NCI-H2107 (cell line): Measurements from ENCODE around the gene PRKG1.
"Not testable (repeated sequence)": the region's sequence is repeated elsewhere in the genome, so short reads cannot be mapped to it uniquely, and the experiment has no call there.

Experiments used
- DNase-seq: peaks from one replicate; lab custom pipeline; 2025; lab: John Stamatoyannopoulos, UW

The PRKG1 gene

DNA sequence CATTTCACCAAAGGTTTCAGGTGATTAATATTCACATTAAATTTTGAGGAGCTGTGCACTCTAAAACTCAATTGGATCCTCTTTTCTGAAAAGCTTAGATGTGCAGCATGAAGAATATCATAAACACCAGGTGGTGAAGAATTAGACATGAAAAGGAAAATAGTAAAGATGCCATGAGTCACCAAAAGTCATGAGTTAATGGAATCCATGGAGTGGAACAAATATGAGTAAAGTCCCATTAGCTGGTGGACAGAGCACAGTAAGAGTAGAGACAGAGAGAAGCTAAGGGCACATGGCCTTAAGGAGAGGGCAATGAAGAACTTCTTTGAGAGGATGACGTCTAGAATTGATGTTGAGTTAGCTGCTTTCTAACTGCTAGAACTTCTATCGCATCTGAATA, 353.5 kb downstream of the PRKG1 start:
- no peak for DNase-seq

DNA sequence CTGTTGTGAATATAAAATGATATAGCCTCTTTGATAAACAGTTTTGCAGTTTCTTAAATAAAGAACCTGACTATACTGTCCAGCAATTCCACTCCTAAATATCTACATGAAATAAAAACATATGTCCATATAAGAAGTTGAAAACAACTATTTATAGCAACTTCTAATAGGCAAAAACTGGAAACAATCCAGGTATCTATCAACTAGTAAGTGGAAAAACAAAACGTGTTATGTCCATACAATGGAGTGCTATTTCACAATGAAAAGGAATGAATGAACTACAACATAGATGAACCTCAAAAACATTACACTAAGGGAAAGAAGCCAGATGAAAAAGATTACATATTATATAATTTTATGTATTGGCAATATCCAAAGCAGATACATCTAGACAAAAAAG, 356.2 kb downstream of the PRKG1 start:
- no peak for DNase-seq

DNA sequence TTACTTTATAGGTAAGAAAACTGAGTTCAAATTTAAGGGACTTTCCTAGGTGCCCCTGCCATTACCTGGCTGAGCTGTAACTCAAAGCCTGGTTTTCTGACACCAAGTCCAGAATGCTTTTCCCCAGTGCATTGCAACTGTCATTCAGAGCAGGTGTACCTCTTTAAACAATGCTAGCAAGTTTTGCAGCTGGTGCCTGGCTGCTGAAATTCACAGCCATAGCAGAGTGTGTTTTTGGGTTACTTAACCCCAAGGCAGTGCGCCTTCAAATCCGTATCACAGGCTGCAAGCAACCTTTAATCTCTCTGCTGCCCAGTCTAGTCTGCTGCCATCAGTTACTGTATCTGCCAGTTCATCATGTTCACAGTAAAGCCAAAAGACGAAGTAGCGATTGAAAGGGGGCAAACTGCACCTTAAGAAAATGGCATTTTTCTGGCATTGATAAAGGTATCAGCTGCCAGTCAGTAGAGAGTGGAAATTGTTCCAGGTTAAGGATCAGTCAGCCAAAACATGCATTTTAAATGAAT, 359.7 kb downstream of the PRKG1 start:
- no peak for DNase-seq

DNA sequence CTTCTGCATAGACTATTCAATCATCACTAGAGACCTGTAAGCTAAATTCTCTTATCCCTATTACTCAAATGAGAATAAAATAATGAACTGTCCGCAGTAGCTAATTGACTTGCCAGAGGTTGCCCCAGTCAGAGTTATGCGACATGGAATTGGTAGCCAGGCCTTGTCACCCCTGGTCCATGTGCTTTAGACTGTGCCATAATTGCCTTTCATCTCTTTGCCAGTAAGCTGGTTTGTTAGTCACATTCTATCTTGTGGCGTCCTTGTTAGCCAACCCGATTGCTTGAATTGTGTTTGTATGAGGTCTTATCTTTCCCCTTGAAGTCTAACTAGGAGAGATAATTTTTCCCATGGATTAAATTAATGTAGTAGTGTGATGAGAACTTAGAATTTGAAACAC, 362.5 kb downstream of the PRKG1 start:
- no peak for DNase-seq

DNA sequence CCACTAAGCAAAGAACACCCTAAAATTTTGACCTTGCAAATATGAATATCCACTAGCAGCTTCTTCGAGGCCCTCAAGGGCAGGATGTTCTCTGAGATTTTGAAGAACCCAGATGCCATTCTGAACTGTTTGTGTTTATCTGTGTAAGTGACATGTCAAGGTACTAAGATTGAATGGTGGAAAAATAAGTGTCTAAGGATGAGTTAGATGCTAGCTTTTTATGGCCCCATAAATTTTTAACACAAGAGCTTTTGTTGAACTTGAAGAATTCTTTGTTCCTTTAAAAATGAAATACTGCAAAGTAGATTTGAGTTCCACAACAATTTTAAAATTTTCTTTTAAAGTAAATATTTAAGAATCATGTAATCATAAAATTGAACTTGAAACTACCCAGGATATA, 365.4 kb downstream of the PRKG1 start:
- no peak for DNase-seq

DNA sequence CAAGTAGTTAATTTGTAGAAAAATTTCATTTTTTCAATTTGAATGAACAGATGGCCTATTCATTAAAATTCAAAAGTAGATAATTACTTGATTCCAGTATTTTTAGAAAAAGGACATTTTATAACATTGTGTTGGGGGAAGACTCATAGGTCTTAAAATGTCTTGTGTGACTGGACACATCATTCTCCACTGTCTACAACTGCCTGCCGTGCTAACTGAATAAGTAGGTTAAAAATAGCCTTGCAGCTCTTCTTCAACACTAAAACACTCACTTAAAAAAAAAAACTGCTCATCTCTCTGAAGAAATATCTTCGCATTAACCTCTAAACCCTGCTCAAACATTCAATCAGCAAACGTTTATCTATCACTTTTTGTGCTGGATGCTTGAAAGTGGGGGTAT, 371.3 kb downstream of the PRKG1 start:
- DNase-seq, result no peak

DNA sequence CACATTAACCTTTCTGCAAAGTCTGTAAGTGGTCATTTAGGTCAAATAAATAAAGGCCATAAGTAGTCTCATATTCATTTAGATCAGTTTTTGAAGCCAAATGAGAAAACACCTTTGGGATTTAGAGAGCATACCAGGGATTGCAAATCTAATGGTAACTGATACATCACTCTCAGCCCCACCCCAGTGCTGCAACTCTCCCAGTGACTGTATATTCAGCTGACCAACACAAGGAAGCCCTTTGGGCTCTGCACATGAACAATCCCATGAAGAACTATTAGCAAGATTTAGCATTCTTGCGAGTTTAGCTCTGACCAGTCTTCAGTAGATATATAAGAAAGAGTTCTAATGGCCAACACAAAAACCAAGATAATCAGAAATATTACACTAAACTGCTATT, 372.8 kb downstream of the PRKG1 start:
- DNase-seq, result no peak

DNA sequence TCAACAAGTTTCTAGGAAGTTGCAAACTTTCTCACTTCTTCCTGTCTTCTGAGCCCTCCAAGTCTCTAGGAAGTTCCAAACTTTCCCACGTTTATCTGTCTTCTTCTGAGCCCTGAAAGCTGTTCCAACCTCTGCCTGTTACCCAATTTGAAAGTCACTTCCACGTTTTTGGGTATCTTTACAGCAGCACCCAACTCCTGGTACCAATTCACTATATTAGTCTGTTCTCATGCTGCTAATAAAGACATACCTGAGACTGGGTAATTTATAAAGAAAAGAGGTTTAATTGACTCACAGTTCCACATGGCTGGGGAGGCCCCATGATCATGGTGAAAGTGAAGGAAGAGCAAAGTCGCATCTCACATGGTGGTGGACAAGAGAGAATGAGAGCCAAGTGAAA, 381.5 kb downstream of the PRKG1 start:
- DNase-seq, result not testable (repeated sequence)

DNA sequence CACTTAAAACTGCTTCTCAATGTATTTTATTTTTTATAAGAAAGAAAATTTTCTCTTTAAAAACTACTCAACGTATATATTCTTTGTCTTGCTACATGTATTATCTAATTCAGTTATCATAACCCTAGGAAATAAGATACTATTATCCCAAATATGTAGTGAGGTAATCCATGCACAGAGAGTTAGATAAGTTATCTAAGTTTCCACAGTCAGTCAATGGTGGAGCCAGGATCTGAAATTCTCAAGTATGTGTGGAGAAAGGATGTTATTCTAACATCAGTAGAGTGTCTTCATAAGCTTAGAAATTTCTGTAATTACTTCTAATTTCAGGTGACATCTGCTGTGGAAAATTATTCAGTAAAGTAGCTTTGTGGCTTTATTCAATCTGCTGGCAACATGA, 385.2 kb downstream of the PRKG1 start:
- DNase-seq, result no peak

DNA sequence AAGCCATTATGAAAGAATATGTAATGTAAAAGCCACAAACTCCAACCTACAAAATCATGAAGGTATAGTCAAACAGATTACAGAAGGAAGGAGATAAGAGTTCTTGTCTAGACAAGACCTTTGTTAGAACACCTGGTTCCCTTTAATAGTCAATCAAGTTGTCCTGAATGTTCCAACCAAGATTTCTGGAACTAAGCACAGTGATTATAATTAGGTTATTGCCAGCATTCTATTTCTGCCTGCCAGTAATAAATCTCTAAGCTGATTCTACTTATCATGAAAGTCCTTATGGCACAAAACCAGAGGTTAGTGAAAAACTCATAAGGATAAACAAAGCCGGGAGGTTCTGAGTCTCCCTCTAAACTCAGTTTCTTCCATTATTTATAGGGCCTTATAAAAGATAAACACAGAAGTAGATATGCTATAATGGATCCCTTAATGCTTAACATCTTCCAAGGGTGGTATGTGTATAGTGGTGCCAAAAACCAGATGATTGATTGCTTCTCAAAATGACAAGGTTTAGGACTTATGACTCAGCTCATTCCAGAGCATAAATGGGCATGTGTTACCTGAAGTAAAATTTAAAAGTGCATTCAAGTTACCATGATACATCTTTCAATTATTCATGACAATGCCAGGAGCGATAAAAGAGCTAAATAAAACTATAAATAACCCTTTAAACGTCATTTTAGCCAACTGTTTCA, 387.9 kb downstream of the PRKG1 start:
- no peak for DNase-seq

DNA sequence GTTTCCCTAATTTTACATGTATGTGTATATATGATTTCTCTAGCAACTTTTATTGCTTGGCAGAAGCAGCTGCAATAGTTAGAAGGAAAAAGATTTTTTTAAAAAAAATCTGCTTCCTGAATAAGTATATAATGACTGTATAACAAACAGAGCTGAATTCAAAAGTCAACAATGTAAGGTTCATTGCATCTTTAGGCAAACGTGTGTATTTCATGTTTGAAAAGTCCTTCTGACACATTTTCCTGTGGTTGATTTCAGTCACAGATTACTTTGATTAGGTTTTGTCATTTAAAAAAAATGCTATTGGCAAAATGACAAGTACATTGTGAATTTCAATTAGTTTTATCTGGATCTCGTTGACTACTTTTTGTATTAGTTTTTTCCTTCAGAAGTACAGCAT, 394.1 kb downstream of the PRKG1 start:
- no peak for DNase-seq

DNA sequence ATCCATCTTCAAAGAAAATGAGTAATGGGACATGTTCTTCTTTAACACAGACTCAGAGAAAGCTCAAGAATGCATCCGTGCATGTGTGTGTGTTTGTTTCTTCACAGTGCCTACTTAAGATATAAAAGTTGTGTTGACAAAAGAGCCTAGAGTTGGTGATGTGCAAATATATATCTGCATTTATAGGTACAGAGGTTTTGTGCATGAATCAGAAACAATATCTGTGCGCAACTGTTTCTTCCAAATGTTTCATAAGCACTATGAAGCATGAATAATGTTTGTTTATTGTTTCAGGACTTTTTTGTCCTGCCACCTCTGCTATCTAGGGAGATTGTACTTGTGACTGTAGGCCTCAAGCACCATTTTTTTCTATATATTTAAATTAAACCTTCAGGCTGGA, 395.4 kb downstream of the PRKG1 start:
- DNase-seq, result no peak

DNA sequence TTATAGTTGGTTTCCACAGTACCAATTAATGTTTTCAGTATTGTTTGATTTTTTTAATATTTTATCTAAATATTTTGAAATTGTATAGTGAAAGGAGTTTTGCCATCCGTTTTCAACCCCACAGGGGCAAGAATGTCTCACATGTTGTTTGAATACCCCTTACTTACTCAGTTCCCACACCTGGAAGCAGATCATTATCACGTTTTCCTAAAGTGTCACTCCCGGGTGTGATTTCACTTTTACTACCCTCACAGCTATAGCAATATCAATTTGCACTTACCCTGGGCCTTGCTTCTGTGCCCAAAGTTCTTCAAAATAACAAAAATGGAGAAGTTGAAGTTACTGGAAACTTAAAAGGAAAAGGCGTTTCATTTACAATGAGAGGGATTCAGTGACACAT, 397.0 kb downstream of the PRKG1 start:
- DNase-seq, result no peak

DNA sequence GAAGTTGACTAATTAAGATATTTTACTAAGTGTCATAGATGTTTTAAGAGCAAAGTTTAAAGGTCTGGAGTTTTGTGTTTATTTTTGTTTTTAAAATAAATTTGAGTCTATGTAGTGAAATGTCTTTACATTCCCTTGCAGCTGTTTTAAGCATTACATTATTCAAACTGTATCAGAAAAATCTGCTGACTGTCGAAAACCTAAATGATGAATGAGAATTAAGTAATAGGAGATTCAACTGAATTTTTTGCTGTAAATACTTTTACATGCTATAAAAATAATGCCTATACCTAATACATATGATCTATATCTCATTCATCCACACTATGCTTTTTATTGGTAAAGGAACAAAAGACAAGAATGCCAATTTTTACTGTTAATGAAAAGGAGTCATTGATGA, 397.9 kb downstream of the PRKG1 start:
- no peak for DNase-seq

DNA sequence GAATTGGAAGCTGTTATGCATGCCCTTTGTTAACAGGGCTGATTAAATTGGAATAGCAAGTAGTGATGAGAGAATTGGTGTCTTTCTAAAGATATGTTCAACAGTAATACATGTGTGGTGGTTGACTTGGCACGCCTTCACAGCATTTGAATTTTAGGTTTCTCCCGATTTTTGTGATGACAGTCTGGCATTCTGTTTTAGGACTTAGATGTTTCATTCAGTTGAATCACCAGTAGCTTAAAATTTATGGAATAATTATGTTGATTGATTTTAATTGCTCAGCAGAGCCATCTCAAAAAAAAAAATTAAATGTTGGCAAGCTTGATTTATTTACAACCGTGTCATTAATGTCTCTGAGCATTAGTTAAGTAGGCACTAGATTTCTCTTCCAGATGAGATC, 405.4 kb downstream of the PRKG1 start:
- no peak for DNase-seq

DNA sequence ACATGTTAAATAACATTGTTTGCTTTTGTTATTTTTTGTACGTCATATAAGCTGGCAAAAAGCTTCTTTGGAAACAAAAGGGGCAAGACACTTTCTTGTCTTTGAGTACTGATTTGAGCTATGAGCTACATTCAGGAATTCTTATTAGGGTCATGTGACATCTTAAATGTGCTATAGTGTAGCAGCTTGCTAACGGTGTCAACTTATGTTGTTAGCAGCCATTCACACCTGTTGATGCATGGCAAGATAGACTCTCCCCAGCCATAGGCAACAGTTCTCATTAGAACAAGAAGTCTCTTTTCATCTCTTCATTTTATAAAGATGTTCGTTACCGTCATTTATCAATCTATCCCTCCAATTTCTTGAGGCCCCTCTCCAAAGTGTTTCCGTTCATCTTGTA, 411.4 kb downstream of the PRKG1 start:
- DNase-seq, result no peak

DNA sequence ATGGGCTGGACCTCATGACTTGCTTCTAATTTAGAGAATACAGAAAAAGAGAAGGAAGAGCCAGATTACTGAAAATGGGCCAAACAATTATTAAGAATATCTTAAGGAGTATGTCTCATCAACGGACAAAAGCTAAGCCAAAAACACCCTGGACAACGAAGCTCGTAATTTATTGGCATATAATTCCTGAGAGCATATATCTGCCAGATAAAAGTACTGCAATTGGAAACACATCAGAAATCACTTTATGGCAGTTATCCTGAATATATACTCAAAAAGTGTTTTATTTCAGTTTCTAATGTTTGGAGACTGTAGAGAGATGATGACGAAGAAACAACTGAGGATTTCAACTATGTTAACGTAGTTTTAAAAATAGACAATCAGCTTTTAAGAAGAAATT, 413.3 kb downstream of the PRKG1 start:
- no peak for DNase-seq

DNA sequence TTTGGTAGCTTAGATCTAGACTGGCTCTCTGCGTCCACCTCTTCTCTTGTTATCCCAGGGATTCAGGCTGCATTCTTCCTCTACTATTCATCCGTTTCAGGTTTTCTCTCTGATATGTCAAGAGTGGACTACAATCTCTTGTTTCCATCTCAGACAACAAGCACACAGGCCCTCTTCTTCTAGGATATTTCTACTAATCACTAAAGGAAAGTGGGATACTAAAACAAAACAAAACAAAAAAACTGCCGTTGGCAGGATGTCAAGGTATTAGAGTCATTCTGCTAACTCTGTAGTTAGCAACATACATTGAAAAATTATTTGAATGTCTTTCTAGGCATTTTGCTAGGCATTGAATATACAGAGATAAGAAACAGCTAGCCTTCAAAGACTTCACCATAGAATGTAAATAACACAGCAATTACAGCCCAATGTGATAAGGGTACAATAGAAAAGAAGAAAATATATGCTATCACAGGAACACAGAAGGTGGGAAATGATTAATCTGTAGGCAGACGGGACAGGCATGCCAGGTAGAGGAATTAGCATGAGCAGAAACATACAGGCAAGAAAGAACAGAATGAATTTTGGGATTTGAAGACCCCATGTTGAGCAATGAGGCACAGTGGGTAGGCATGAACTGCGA, 414.6 kb downstream of the PRKG1 start:
- no peak for DNase-seq

DNA sequence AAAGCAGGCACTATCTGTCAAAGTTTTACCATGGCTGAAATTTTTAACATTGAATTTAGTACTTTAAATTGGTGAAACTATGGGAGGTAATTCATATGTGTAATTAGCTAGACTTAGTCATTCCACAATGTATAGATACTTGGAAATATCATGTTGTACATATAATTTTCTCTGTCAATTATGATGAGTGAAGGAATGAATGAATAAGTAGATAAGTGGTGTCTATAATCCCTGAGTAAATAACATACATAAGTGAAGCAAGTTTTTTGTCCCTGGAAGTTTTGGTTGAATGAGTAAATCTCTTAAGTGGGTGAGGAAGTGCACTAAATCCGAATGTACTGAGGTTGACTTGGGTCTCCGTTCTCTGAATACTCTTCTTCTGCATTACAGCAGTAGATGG, 424.1 kb downstream of the PRKG1 start:
- no peak for DNase-seq

DNA sequence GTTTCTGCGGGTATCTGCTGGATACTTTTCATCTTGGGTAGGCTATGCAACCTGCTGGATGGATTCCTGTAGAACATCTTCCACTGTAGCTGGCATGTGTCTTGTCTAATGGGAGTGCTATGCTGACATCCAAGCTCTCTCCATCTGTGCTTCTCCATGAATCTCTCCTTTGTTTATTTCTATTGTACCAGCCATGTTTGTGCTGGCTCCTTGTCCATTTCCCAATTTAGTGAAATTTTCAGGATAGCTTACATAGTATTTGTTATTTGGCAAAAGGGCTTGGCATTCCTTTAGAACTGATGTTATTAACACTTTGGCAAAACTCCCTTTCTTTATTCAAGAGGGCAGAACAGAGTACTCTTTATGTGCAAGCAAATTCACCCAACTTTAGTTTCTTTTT, 427.1 kb downstream of the PRKG1 start:
- no peak for DNase-seq

DNA sequence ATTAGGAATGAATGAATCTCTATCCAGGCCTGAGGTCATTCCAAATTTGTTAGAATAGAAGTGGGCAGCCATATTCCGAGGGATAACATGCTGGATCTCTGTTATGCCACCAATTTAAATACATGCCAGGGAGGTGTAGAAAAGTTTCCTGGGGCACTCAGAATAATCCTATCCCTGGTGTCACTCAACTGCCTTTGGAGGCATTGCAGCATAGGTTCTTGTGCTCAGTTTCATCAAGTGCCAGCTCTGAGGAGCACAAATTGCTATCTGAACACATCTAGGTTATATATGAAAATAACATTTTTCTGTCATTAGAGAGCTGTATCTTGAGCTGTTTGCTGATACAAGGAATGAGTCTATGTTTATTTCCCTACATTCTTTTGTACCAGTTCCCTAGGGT, 427.8 kb downstream of the PRKG1 start:
- no peak for DNase-seq

DNA sequence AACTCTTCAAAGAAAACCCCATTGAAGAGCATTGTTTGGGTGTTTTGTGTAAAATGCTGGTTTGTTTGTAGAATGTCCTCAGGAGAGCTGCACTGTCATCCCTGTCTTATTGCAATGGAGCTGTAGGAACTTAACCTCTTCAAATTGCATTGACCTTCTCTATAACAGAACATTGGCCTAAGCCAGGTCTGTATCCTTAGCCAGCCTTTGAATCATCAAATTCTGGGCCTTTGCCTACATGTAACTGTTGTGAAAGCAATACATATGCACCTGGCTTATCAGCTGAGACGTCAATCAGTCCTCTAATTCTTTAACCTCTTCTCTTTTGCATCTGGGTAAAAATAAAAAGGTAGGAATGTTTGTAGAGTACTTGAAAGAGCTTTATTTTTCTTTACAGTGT, 429.1 kb downstream of the PRKG1 start:
- DNase-seq, result no peak

DNA sequence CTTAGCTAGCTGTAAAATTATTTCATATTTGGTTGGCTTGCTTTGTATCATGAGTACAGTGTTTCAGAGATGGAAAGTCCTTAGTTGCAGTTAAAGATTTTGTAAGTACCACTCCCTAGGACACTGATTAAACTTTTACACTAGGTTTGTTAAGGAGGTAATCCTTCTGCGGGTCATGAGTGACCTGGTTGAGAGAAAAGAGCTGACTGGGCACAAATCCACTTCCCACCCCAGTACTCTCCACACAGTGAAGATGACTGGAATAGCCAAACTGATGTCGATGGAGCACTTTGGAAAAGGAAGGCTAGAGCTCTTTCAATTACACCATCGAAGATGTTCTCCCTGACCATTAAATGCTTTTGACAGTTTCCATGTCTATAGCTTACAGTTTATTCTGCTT, 433.2 kb downstream of the PRKG1 start:
- DNase-seq, result no peak

DNA sequence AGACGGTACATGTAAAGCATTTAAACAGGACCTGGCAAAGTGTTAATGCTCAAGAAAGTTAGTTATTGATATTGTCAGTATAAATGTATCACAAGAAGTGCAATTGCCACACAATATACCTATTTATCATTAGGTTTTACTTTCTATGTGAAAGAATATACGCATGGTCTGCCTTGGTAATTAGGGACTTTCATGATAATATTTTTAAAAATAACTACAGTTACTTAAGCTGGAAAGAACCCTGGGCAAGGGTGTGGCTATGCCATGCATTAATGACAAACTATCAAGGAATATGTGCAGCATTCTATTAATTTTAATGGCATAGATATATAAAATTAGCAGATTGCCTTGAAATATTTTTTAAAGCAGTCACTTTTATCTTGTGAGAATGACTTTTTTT, 433.9 kb downstream of the PRKG1 start:
- DNase-seq, result no peak
